IMR-90 (cell line): ENCODE measurements around the gene PHACTR2. TPM values are rescaled to one million over a fixed set of nuclear protein-coding genes. Genes with fewer than 3 reads are reported as not detected.

Experiments
- ATAC-seq: fragments of 200-7000 bp; cut with Tn5 transposase; 2 replicates; pipeline ENCODE4 v1.9.1; 2020; ENCODE audit warnings: low read depth, mild to moderate bottlenecking, moderate library complexity
- BruUV-seq: library from RNA; stranded (reverse); fragments of 400-500 nt; replicated peaks from 2 replicates; lab custom pipeline; 2021; lab: Mats Ljungman, UMichigan
- CTCF ChIA-PET: fragments of 300-600 bp; formaldehyde crosslinking; extraction: SDS; loops from one replicate; lab custom pipeline; 2021; ENCODE audit warnings: antibody characterized with exemption; lab: Yijun Ruan, JAX
- POLR2A ChIA-PET: fragments of 300-600 bp; sonication (Branson Sonifier 250); formaldehyde crosslinking; loops from one replicate; lab custom pipeline; 2022; ENCODE audit warnings: antibody characterized with exemption; ENCODE audit not compliant: unreplicated experiment; lab: Charles Lee
- DNase-seq: peaks from one replicate; pipeline ENCODE4 v3.0.0; 2013
- H2AFZ ChIP-seq: replicated peaks from 2 replicates; pipeline ENCODE3; 2013; ENCODE audit warnings: low read length, mild to moderate bottlenecking; ENCODE audit not compliant: poor library complexity
- H2AK5ac ChIP-seq: 2 replicates; pipeline ENCODE4 v1.6.1; 2013; ENCODE audit warnings: low read depth, low read length, inconsistent platforms
- H2AK9ac ChIP-seq: replicated peaks from 2 replicates; pipeline ENCODE3; 2013; ENCODE audit warnings: mild to moderate bottlenecking, low read depth, low read length, moderate library complexity; ENCODE audit not compliant: poor library complexity
- H2BK120ac ChIP-seq: 2 replicates; pipeline ENCODE4 v1.6.1; 2013; ENCODE audit warnings: low read depth, low read length, inconsistent platforms
- H2BK15ac ChIP-seq: 3 replicates; pipeline ENCODE4 v1.6.1; 2013; ENCODE audit warnings: low read depth, low read length, inconsistent platforms
- H2BK20ac ChIP-seq: 2 replicates; pipeline ENCODE4 v1.6.1; 2013; ENCODE audit warnings: low read depth, mild to moderate bottlenecking, inconsistent platforms, low read length, moderate library complexity
- H2BK5ac ChIP-seq: 2 replicates; pipeline ENCODE4 v1.6.1; 2013; ENCODE audit warnings: mild to moderate bottlenecking, low read depth, low read length, inconsistent platforms; ENCODE audit not compliant: poor library complexity, severe bottlenecking
- H3K14ac ChIP-seq: replicated peaks from 2 replicates; pipeline ENCODE4 v1.6.1; 2013; ENCODE audit warnings: low read depth, low read length, inconsistent platforms
- H3K18ac ChIP-seq: 2 replicates; pipeline ENCODE4 v1.6.1; 2013; ENCODE audit warnings: low read depth, low read length, control low read depth
- H3K23ac ChIP-seq: 2 replicates; pipeline ENCODE4 v1.6.1; 2013; ENCODE audit warnings: low read depth, low read length, inconsistent platforms
- H3K27ac ChIP-seq: 2 replicates; pipeline ENCODE4 v1.5.1; 2013; ENCODE audit warnings: mild to moderate bottlenecking, control low read depth, low read length; ENCODE audit not compliant: insufficient read depth
- H3K27me3 ChIP-seq: 2 replicates; pipeline ENCODE4 v1.6.1; 2013; ENCODE audit warnings: low read length; ENCODE audit not compliant: control insufficient read depth, insufficient read depth
- H3K36me3 ChIP-seq: 2 replicates; pipeline ENCODE4 v1.6.1; 2013; ENCODE audit warnings: low read length, mixed read lengths; ENCODE audit not compliant: control insufficient read depth, insufficient read depth
- H3K4ac ChIP-seq: 2 replicates; pipeline ENCODE4 v1.6.1; 2013; ENCODE audit warnings: low read depth, low read length, inconsistent platforms
- H3K4me1 ChIP-seq: 2 replicates; pipeline ENCODE4 v1.6.1; 2013; ENCODE audit warnings: low read length, mixed read lengths; ENCODE audit not compliant: control insufficient read depth, insufficient read depth
- H3K4me2 ChIP-seq: 2 replicates; pipeline ENCODE4 v1.6.1; 2013; ENCODE audit warnings: low read depth, mild to moderate bottlenecking, control low read depth, low read length, moderate library complexity
- H3K4me3 ChIP-seq: 2 replicates; pipeline ENCODE4 v1.5.1; 2013; ENCODE audit warnings: low read depth, mild to moderate bottlenecking, control low read depth, low read length, moderate library complexity; ENCODE audit not compliant: insufficient read depth
- H3K56ac ChIP-seq: 2 replicates; pipeline ENCODE4 v1.6.1; 2013; ENCODE audit warnings: low read length, inconsistent platforms; ENCODE audit not compliant: insufficient read depth; ENCODE audit errors: extremely low read depth
- H3K79me1 ChIP-seq, 2 experiments: 2 replicates each; pipeline ENCODE4 v1.6.1; 2013; ENCODE audit warnings: low read length in 2 of 2, inconsistent platforms in 1 of 2, low read depth in 1 of 2
- H3K9ac ChIP-seq: 2 replicates; pipeline ENCODE4 v1.6.1; 2013; ENCODE audit warnings: low read depth, low read length, control low read depth
- H3K9me1 ChIP-seq: 2 replicates; pipeline ENCODE4 v1.6.1; 2013; ENCODE audit warnings: low read length, inconsistent platforms; ENCODE audit not compliant: insufficient read depth
- H3K9me3 ChIP-seq: 2 replicates; pipeline ENCODE4 v1.6.1; 2013; ENCODE audit warnings: low read length; ENCODE audit not compliant: control insufficient read depth, insufficient read depth
- H4K20me1 ChIP-seq: 2 replicates; pipeline ENCODE4 v1.6.1; 2013; ENCODE audit warnings: low read length, inconsistent platforms; ENCODE audit not compliant: insufficient read depth
- H4K5ac ChIP-seq: 2 replicates; pipeline ENCODE4 v1.6.1; 2013; ENCODE audit warnings: mild to moderate bottlenecking, low read depth, low read length, control low read depth
- H4K8ac ChIP-seq, 2 experiments: 2 replicates each; pipeline ENCODE4 v1.6.1; 2013; ENCODE audit warnings: low read depth in 2 of 2, low read length in 2 of 2, control low read depth in 1 of 2, inconsistent platforms in 1 of 2
- H4K91ac ChIP-seq: 2 replicates; pipeline ENCODE4 v1.6.1; 2013; ENCODE audit warnings: low read depth, low read length, inconsistent platforms; ENCODE audit not compliant: insufficient read depth
- MXI1 ChIP-seq: IDR thresholded peaks from 2 replicates; pipeline ENCODE4 v1.6.1; 2012; ENCODE audit warnings: low read depth, mild to moderate bottlenecking, low read length, moderate library complexity, borderline replicate concordance
- POLR2A ChIP-seq: IDR thresholded peaks from 2 replicates; pipeline ENCODE4 v1.6.1; 2012; ENCODE audit warnings: mild to moderate bottlenecking, low read depth, low read length
- WGBS, 2 experiments: methylation state at CpG; one replicate each; pipeline versions ENCODE4 v1.1.5 to v1.1.7; 2013; ENCODE audit warnings: missing lambda C conversion rate in 2 of 2; ENCODE audit not compliant: insufficient read length in 1 of 2; ENCODE audit errors: extremely low coverage in 2 of 2; 5-methylcytosine and 5-hydroxymethylcytosine counted together
- dilution Hi-C: fragments of 300-500 bp; cut with HindIII; formaldehyde crosslinking; loops from one replicate; pipeline ENCODE4 v1.14.3; 2018; ENCODE audit warnings: low sequenced_read_pairs; ENCODE audit not compliant: unreplicated experiment
- in situ Hi-C: fragments of 300-500 bp; cut with MboI; formaldehyde crosslinking; loops from 3 replicates; pipeline ENCODE4 v1.14.3; 2019; ENCODE audit warnings: low sequenced_read_pairs, inconsistent platforms, mixed read lengths
- intact Hi-C: fragments of 100-400 bp; cut with micrococcal nuclease; formaldehyde crosslinking; loops from 2 replicates; pipeline ENCODE4 v1.10.0; 2022
- polyA plus RNA-seq, 3 experiments: library from polyadenylated mRNA; depleted of rRNA; stranded (reverse); fragments of >200 nt; gene quantifications; 2 replicates each; pipeline ENCODE4 v1.2.3, GENCODE V29; 2012; ENCODE audit warnings: low replicate concordance in 1 of 3
- total RNA-seq: library from RNA; depleted of rRNA; stranded (reverse); fragments of >200 nt; gene quantifications from 2 replicates; pipeline ENCODE4 v1.2.3, GENCODE V29; 2012

PHACTR2 gene
- total and polyA plus RNA-seq, 2 of the 4 experiments (the other 2 are of a cell fraction), result 14.5 to 74.2 TPM

DNA sequence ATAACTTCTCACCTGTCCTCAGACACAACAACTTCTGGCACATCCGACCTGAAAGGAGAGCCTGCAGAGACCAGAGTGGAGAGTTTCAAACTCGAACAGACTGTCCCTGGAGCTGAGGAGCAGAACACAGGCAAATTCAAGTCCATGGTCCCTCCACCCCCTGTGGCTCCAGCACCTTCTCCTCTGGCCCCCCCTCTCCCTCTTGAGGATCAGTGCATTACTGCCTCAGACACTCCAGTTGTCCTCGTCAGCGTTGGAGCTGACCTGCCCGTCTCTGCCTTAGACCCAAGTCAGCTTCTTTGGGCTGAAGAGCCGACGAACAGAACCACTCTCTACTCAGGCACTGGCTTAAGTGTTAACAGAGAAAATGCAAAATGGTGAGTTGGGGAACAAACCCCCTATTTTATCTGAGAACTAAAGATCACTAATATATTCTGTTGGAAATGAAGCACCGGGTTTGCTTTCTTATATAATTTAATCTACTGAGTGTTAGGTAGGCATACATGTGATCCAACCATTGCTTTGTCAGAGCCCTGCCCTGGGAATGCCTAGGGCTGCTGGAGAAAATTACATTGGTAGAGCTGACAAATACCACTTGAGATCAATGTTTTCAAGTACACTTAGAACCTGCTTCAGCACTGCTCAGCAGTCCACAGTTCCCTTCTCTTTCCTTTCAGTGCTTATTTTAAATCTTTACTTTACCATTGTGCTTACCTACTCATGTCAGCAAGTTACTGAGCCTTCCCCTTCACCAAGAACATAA lies 87.8 kb downstream of the PHACTR2 start:
- DNase-seq (no peak), ATAC-seq (no peak)
- TF ChIP-seq MXI1 (no peak), POLR2A (no peak)
- 100% methylated on average over 1 of the region's 8 CpGs; no CpG with 5 or more reads in 1 of the 2 experiments for WGBS, 2 experiments
- Histone ChIP-seq H2AK9ac (no peak overlapping the region), H2AK5ac (no peak overlapping the region), H3K9me3 (no peaks in the 10 kb centered on the region), H4K8ac (no peak overlapping the region), H3K36me3 (peaks cover 22% of the 10 kb centered on the region), H3K27ac (no peak overlapping the region), H3K4ac (no peak overlapping the region), H4K91ac (no peak overlapping the region), H3K9me1 (peaks cover 7% of the 10 kb centered on the region; the same call in 1 of the 2 replicates), H3K4me3 (no peak overlapping the region), H3K23ac (no peak overlapping the region), H2BK20ac (no peak overlapping the region), H3K14ac (no peak overlapping the region), H3K4me1 (no peaks in the 10 kb centered on the region), H3K18ac (no peak overlapping the region), H3K4me2 (no peak overlapping the region), H3K56ac (no peak overlapping the region), H4K5ac (no peak overlapping the region), H2BK15ac (no peak overlapping the region), H3K79me1 (peaks cover 8 to 12% of the 10 kb centered on the region in 2 experiments; a peak in 3 of 4 replicates), H2BK120ac (no peak overlapping the region), H2BK5ac (no peak overlapping the region), H3K27me3 (no peaks in the 10 kb centered on the region), H4K20me1 (no peaks in the 10 kb centered on the region), H2AFZ (no peak overlapping the region), H3K9ac (no peak overlapping the region)
- ChIA-PET CTCF (no interaction called here), POLR2A (no interaction called here)
- dilution Hi-C loops, result no loop called here
- intact Hi-C loops, result no loop called here
- in situ Hi-C loops, result no loop called here
- BruUV-seq, result no TSS peak
